Measurements from ENCODE around the gene LPP.

GRCh38 chr3:188707381-188708288 lies 553.7 kb downstream of the LPP start:
- TF ChIP-seq CTCF (IDR thresholded peaks at IDR 0.05; ENCODE audit: low read depth, low read length, poor library complexity, severe bottlenecking) (no peak), EZH2phosphoT487 (IDR thresholded peaks at IDR 0.05; ENCODE audit: borderline replicate concordance, low read length) (no peak)
